GM19043 (cell line): ENCODE results near the gene STK32C.
"Not testable (repeated sequence)": the region's sequence is repeated elsewhere in the genome, so short reads cannot be mapped to it uniquely, and the experiment has no call there.

Experiments used
- ATAC-seq: cut with Tn5 transposase; IDR thresholded peaks from one replicate; pipeline ENCODE4 v1.9.1; 2021; ENCODE audit warnings: low read depth; ENCODE audit not compliant: unreplicated experiment

Gene STK32C

DNA sequence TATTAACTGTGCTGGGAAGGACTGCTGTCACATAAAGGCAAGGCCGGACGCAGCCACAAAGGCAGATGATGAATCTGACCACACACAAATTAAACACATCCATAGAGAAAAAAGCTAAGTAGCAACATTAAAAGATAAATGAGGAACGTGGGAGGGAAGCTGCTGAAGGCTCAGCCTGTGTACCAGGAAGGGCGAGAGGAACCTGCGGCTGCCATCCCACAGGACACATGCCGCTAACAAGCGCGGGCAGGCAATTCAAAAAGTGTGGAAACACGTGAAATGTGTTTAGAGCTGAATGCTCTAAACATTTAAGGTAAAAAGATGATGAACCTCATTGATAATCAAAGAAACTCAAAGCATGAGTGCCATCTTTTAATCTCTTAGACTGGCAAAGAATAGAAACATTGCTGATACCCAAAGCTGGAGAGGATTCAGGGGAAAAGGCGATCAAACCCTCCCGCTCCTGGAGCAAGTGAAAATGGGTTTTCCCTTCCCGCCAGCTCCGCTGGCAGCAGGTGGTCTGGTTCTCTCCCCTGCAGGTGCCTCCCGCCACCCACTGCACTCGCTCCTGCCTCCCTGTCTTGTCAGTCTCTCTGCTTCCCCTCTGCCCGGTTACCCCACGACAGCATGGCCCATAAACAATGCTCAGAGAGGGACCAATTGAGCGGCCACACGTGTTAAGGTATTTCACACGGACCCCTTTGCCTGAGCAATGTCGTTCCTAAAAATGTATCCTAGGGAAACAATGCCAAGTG is 4.2 kb downstream of the STK32C start:
- no peak for ATAC-seq

- ATAC-seq: no peak
These were observed 5.1 kb downstream of the STK32C start for GRCh38 chr10:132302421-132303310.

DNA sequence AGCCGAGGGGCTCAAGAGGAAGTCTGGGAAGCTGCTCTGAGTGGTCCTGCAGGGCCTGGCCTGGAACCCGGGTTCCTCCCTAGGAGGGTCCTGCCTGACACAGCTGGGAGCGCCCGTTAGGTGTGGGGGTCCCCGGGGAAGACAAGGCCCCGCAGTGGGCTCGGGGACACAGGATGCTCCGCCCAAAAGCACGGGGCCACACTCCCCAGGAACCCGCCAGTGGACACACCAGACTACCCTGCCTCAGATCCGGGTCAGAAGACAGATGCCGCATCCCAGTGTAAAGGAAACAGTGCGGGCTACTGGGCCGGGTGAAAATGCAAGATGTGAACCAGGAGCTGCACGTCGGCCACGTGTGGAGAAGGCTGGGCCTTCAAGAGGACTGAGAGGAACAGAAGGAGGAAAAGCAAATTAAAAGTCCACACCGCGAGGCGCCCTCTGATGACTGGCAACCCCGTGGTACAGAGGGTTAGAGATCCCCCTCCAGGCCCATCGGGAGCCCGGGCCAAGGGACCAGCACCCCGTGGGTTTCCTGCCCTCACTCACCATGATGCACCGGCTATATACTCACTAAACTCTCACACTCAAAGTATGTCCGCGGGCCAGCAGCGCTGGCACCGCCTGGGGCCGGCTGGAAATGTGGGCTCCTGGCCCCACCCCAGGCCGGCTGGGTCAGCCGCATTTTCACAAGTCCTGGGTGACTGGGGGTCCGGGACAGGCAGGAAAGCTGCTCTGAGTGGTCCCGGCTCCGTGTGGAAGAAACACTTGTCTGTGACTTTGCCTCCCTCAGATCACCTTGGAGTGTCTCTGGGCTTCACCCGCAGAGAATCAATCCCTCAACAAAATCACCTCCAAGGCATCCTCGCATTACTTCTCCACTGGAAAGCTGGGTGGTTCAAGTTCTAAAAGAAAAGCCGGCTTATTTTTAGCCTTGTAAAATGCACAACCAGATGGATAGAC is 6.1 kb downstream of the STK32C start:
- no peak for ATAC-seq

GRCh38 chr10:132300582-132300981 is 7.2 kb downstream of the STK32C start:
- ATAC-seq: no peak

GRCh38 chr10:132299371-132300336 is 8.1 kb downstream of the STK32C start:
- no peak for ATAC-seq

DNA sequence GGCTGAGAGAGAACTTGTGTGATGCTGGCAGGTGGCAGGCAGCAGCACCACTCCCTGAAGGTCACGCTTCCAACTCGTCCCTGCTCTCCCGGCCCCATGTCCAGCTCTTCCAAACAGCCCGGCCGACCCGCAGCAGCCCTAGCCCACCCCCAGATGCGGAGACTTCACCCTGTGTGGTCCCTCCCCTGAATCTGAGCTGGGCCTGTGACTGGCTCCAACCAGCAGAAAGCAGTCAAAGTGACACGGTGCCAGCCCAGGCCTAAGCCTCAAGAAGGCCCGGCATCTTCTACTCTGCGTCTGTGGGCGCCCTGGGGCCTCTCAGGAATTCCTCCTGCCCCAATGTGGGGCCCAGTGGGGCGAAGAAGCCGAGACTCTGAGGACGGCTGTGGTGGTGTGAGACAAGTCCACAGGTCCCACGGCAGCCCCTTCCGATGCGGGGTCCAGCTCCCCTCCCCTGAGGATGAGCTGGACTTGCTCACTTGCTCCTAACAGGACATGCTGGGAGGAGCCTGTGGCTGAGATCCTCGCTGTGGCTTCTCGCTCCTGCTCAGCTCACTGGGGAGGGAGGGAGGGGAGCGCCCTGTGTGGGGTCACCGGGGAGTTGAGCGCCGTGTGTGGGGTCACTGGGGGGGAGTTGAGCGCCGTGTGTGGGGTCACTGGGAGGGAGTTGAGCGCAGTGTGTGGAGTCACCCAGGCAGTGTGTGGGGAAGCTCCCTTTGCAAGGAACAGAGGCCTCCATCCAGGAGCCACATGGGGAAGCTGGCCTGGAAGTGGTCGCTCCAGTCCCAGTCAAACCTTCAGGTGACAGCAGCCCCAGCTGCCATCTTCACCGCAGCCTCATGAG is 9.5 kb downstream of the STK32C start:
- no peak for ATAC-seq

DNA sequence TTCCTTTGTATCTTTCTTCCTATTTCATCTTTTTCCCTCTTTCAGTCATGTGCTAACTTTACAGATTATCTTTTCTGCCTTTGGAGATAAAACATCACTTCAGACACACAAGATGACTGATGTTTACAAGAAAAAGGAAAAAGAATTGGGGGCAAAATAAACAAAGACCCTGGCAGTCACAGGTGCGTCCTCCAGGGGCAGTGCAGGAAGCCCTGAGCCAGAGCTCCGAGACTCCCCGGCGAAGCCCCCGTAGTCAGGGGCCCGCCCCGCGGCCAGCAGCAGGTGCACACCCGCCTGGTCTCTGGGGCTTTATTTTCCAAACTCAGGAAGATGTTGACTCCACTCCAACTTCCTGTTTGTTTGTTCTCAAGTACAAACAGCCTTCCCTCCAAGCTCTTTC is 10.2 kb downstream of the STK32C start:
- no peak for ATAC-seq

DNA sequence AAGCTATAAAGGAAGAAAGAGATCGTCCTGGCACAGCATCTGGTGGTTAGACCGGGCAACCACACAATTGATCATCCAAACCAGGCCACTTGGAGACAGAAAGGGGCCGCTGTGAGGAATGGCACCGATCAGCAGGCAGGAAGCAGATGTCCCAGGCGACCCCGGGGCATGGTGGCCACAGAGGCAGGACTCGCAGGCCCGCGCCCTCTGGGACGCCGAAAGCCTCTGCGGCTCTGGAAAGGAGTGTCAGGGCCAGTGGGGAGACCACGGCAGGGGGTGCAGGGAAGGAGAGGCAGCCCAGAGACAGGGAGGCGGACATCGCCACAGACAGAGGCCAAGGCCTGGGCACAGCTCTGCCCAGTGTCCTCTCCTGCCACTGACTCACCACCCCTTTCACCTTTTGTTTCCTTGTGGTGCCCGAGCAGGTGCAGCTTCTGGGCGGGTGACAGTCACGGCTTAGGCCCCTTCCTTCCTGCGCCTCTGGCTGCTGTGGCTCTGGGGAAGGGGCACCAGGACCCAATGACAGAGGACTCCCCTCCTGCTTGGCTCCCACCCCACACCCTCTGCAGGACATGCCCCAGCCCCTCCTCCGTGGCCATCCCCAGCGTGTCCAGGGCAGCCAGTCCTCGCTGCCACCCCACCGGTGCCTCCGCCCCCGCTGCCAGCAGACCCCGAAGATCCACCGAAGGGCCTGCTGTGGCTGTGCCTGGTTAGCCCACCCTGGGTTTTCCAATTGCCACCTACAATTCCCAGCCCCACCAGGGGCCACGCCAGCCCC is 10.9 kb downstream of the STK32C start:
- no peak for ATAC-seq

DNA sequence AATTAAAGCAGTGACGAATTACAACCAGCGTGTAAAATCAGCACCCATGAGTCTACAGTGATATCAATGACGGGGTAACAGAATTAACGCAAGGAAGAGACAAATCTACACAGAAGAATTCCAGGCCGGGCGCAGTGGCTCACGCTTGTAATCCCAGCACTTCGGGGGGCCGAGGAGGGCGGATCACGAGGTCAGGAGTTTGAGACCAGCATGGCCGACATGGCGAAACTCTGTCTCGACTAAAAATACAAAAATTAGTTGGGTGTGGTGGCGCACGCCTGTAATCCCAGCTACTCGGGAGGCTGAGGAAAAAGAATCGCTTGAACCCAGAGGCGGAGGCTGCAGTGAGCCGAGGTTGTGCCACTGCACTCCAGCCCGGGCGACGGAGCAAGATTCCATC is 12.3 kb downstream of the STK32C start:
- not testable (repeated sequence) for ATAC-seq

GRCh38 chr10:132294561-132295318 is 13.0 kb downstream of the STK32C start:
- no peak for ATAC-seq

- ATAC-seq: no peak
These were observed 13.8 kb downstream of the STK32C start for GRCh38 chr10:132293813-132294520.

GRCh38 chr10:132293201-132293812 is 14.4 kb downstream of the STK32C start:
- ATAC-seq: no peak

- no peak for ATAC-seq
These were observed 15.2 kb downstream of the STK32C start for GRCh38 chr10:132292287-132293200.

- no peak for ATAC-seq
These were observed 15.9 kb downstream of the STK32C start for GRCh38 chr10:132291826-132292225.

DNA sequence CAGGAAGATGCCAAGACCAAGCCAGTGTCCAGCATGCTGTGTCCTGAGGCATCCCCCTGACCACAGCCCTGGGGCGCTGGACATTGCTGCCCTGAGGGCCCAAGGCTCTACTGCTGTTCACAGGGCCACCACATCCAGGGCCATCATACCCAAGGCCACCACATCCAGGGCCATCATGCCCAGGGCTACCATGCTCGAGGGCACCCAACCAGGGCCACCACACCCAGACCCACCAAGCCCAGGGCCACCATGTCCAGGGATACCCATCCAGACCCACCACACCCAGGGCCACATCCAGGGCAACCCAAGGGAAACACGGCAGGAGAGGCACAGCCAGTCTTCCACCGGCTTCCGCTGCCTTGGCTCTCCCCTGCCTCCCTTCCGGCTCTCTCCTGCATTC is 17.1 kb downstream of the STK32C start:
- no peak for ATAC-seq
